Measurements from ENCODE around the gene PITX1. TPM values are rescaled to one million over a fixed set of nuclear protein-coding genes. Genes with fewer than 3 reads are reported as not detected.

PITX1 gene
- total RNA-seq, 1 donor from 2014 or later: 89.6 TPM

DNA sequence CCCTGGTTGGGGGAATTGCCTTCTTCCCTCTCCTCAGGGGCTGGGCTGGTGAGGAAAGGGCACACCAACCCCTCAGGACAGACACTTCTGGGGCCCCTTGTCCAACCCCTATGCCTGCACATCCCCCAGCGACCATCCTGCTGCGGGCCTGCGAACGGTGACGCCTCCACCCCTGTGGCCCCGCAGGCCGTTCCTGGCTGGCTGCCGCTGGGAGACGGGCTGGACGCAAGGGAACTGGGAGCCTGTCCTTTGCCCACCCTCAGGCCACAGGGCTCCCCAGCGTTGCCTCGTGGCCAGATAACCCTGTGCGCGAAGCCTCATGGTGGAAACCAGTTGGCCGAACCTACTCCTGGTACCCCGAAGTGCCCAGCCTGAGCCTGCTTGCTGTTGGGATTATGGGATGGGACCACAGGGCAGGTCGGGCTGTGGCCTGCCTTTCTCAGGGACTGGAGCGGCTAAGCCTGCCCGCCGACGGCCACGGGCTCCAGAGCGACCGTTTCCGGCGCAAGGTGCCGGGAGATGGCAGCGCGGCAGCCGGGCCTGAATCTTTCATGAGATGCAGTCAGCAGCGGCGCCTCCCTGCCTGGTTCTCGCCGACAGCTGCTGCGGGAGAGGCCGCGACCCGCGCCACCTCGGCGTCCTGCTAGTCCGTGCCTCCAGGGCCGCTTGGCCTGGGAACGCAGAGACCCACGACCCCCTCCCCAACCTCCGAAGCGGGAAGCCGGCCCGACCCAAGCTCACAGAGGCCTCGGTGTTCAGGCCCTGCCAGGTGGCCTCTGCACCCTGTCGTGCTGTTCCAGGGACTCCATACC, 6.5 kb upstream of the PITX1 start:
- H3K9me3 Mint-ChIP-seq: no peaks in the 10 kb centered on the region
- peaks cover 96% of the 10 kb centered on the region for H3K27me3 Mint-ChIP-seq (ENCODE audit: low read depth)
- peak overlapping the region; percentile 58 for H3K4me3 Mint-ChIP-seq
- TF ChIP-seq, protein P1, sequence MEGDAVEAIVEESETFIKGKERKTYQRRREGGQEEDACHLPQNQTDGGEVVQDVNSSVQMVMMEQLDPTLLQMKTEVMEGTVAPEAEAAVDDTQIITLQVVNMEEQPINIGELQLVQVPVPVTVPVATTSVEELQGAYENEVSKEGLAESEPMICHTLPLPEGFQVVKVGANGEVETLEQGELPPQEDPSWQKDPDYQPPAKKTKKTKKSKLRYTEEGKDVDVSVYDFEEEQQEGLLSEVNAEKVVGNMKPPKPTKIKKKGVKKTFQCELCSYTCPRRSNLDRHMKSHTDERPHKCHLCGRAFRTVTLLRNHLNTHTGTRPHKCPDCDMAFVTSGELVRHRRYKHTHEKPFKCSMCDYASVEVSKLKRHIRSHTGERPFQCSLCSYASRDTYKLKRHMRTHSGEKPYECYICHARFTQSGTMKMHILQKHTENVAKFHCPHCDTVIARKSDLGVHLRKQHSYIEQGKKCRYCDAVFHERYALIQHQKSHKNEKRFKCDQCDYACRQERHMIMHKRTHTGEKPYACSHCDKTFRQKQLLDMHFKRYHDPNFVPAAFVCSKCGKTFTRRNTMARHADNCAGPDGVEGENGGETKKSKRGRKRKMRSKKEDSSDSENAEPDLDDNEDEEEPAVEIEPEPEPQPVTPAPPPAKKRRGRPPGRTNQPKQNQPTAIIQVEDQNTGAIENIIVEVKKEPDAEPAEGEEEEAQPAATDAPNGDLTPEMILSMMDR (IDR thresholded peaks at IDR 0.05; ENCODE audit: unreplicated experiment): no peak
- no peaks in the 10 kb centered on the region for H3K36me3 Mint-ChIP-seq
- peak overlapping the region; percentile 85 for H3K27ac Mint-ChIP-seq
- H3K4me1 Mint-ChIP-seq: peaks cover 10% of the 10 kb centered on the region
- peak in 1 of 2 experiments; percentile 57 for DNase-seq (ENCODE audit: low spot score in 2 of 2, unreplicated experiment in 2 of 2)

DNA sequence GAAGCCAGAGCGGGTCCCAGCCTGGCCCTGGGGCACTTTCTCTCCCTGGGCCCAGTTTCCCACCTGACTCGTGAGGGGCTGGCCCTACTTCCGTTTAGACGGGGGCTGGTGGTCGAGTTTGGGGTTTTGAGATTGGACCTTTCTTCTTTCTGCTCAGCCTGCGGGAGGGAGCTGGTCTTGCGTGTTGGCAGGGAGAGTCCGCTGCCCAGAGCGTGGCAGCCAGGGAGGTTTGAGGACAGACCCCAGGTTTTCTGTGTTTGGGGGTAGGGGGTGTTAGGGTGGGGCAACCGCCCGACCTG, 6.0 kb upstream of the PITX1 start:
- no peaks in the 10 kb centered on the region for H3K36me3 Mint-ChIP-seq
- TF ChIP-seq, protein P1 (IDR thresholded peaks at IDR 0.05; ENCODE audit: unreplicated experiment): no peak
- H3K4me1 Mint-ChIP-seq: peaks cover 13% of the 10 kb centered on the region
- H3K27me3 Mint-ChIP-seq (ENCODE audit: low read depth): peaks cover 96% of the 10 kb centered on the region
- H3K27ac Mint-ChIP-seq: peak overlapping the region; percentile 85
- H3K9me3 Mint-ChIP-seq: no peaks in the 10 kb centered on the region
- no peak for DNase-seq (ENCODE audit: low spot score in 2 of 2, unreplicated experiment in 2 of 2)
- peak overlapping the region; percentile 58 for H3K4me3 Mint-ChIP-seq

DNA sequence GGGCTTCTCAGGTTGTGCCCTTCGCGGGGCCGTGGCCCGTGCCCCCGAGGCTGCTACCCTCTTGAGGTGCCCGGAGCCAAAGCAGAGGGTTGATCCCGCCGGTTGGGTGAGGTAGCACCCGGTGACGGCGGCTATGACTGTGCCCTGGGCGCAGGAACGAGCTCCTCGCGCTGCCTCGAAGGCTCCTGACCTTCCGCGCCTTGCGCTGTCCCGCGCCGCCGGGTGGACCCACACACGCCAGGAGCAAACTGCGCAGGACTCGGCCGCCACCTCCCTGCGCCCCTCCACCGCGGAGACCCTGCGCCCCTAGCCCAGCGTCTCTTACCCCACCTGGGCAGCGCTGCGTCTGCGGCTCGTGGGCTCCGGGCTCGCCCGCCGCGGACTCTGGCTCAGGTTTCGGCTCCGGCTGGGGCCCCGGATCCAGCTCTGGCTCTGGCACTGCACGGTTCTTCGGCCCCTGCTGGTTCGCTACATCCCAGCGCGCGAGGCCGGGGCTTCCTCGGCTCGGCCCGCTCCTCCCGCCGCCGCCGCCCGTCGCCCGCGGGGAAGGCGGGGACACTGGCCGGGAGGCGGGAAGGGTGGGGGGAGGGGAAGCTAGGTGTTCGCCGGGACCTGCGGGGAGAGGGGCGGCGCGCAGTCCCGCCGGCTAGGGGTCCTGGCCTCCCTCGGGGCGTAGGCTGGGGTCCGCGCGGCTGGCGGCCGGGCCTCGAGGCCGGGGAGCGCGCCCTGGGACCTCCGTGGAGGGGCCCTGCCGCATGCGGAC, 5.4 kb upstream of the PITX1 start:
- H3K27ac Mint-ChIP-seq: peak overlapping the region; percentile 25
- DNase-seq (ENCODE audit: low spot score in 2 of 2, unreplicated experiment in 2 of 2): peak in 1 of 2 experiments; percentile 53
- peaks cover 17% of the 10 kb centered on the region for H3K4me1 Mint-ChIP-seq
- H3K27me3 Mint-ChIP-seq (ENCODE audit: low read depth): peaks cover 96% of the 10 kb centered on the region
- no peaks in the 10 kb centered on the region for H3K36me3 Mint-ChIP-seq
- H3K9me3 Mint-ChIP-seq: no peaks in the 10 kb centered on the region
- TF ChIP-seq, protein P1 (IDR thresholded peaks at IDR 0.05; ENCODE audit: unreplicated experiment): no peak
- H3K4me3 Mint-ChIP-seq: peak overlapping the region; percentile 67

DNA sequence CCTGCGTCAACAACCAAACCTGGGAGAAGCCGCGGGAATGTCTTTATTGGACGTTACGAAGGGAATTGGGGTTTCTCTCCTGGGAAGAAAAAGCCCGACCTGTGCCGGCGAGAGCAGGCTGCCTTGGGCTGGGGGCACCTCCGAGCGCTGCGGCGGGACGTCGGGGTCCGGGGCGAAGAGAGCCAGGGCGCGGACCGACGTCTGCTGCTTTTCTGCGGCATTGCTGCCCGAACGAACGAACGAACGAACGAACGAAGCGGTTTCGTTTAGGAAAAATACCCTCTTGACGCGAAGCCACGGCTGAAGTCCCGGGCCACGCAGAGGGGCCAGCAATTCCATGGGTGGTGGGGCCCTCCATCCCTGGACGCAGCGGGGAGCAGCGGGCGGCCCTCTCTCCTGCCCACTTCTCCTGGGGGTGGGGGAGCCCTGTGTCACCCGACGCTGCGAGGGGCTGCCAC, 4.8 kb upstream of the PITX1 start:
- peak overlapping the region; percentile 67 for H3K4me3 Mint-ChIP-seq
- no peaks in the 10 kb centered on the region for H3K9me3 Mint-ChIP-seq
- H3K27ac Mint-ChIP-seq: peak overlapping the region; percentile 91
- H3K36me3 Mint-ChIP-seq: no peaks in the 10 kb centered on the region
- peaks cover 91% of the 10 kb centered on the region for H3K27me3 Mint-ChIP-seq (ENCODE audit: low read depth)
- peaks cover 18% of the 10 kb centered on the region for H3K4me1 Mint-ChIP-seq
- TF ChIP-seq, protein P1 (IDR thresholded peaks at IDR 0.05; ENCODE audit: unreplicated experiment): no peak
- DNase-seq (ENCODE audit: low spot score in 2 of 2, unreplicated experiment in 2 of 2): no peak

DNA sequence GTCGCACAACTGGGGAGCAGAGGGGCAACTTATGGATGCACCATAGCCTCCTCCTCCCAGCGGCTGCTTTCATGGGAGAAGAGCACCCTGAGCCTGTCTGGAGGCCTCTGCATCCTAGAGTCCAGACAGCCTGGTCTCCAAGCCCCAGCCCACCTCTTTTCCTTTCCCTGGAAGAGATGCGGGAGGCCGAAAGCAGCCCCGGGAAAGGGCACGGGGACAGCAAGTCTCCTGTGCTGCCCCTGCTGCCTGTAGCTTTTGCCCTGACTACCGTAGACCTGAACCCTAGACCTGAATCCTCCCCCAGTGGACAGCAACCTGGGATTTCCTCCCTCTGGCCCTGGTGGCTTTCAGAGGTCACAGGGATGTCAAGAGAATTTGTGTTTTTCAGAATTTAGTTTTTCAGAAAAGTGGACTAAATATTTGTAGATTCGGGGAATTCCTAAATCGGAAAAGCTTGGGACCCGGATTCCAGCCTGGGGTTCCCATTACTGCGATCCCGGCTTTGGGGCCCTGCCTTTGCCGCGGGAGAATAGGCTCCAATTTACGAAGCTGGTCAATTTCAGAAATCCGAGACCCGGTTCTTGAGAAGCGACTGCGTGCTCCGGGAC, 4.3 kb upstream of the PITX1 start:
- H3K4me3 Mint-ChIP-seq: peak overlapping the region; percentile 67
- H3K9me3 Mint-ChIP-seq: no peaks in the 10 kb centered on the region
- H3K36me3 Mint-ChIP-seq: no peaks in the 10 kb centered on the region
- H3K4me1 Mint-ChIP-seq: peaks cover 20% of the 10 kb centered on the region
- H3K27me3 Mint-ChIP-seq (ENCODE audit: low read depth): peaks cover 88% of the 10 kb centered on the region
- TF ChIP-seq, protein P1 (IDR thresholded peaks at IDR 0.05; ENCODE audit: unreplicated experiment): no peak
- H3K27ac Mint-ChIP-seq: peak overlapping the region; percentile 91
- DNase-seq (ENCODE audit: low spot score in 2 of 2, unreplicated experiment in 2 of 2): no peak

All from mesothelial cell of epicardium (in vitro differentiated cells).